PC-9 (cell line): ENCODE results near the gene BICC1.

Experiments
- CTCF ChIP-seq: fragments of 200-600 bp; sonication (generic); conservative IDR thresholded peaks from 2 replicates; pipeline ENCODE4 v1.6.1; 2017; ENCODE audit warnings: mixed run types, antibody characterized with exemption, mild to moderate bottlenecking, moderate library complexity
- EZH2 ChIP-seq: fragments of 200-600 bp; sonication (generic); IDR thresholded peaks from 2 replicates; pipeline ENCODE4 v1.8.0; 2017; ENCODE audit warnings: antibody characterized with exemption, low read depth

- TF ChIP-seq CTCF (no peak), EZH2 (no peak)
These were observed 194.2 kb downstream of the BICC1 start for GRCh38 chr10:58706836-58707235.
